ENCODE results near the gene DOCK2.

DNA sequence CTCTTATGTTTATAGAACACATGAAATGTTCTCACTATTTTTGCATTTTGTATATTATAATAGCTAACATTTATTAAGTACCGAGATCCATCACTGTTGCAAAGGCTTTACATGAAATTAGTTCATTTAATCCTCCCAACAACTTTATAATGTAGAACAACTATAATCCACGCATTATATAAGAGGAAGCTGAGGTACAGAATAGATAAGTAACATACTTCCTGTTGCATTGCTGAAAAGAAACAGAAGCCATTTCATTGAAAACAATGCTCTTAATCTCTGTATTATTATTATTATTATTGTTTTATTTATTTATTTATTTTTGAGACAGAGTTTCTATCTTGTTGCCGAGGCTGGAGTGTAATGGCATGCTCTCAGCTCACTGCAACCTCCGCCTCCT is 351.1 kb downstream of the DOCK2 start:
- no peak for TF ChIP-seq POLR2A (IDR thresholded peaks at IDR 0.05)
- TF ChIP-seq, protein P1, sequence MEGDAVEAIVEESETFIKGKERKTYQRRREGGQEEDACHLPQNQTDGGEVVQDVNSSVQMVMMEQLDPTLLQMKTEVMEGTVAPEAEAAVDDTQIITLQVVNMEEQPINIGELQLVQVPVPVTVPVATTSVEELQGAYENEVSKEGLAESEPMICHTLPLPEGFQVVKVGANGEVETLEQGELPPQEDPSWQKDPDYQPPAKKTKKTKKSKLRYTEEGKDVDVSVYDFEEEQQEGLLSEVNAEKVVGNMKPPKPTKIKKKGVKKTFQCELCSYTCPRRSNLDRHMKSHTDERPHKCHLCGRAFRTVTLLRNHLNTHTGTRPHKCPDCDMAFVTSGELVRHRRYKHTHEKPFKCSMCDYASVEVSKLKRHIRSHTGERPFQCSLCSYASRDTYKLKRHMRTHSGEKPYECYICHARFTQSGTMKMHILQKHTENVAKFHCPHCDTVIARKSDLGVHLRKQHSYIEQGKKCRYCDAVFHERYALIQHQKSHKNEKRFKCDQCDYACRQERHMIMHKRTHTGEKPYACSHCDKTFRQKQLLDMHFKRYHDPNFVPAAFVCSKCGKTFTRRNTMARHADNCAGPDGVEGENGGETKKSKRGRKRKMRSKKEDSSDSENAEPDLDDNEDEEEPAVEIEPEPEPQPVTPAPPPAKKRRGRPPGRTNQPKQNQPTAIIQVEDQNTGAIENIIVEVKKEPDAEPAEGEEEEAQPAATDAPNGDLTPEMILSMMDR (IDR thresholded peaks at IDR 0.05 in 4 of 5, conservative IDR thresholded peaks at IDR 0.05 in 1 of 5): no peak
